ENCODE measurements around the gene USP8.

GRCh38 chr15:50493625-50494024 is 69.4 kb downstream of the USP8 start:
- TF ChIP-seq POLR2A (IDR thresholded peaks at IDR 0.05): no peak
- no peak for TF ChIP-seq CTCF (IDR thresholded peaks at IDR 0.05)
- TF ChIP-seq EP300 (IDR thresholded peaks at IDR 0.05): no peak
